Type B pancreatic cell (in vitro differentiated cells): ENCODE data around the gene ANKRD13D. TPM values are rescaled to one million over a fixed set of nuclear protein-coding genes. Genes with fewer than 3 reads are reported as not detected.
A peak's percentile ranks its signal among the peaks of the same experiment; 100 is the strongest.

Source experiments
- DNase-seq: peaks from one replicate; pipeline ENCODE4 v3.0.0; 2021; ENCODE audit warnings: mixed read lengths; ENCODE audit not compliant: unreplicated experiment; ENCODE audit errors: extremely low spot score
- H3K27ac Mint-ChIP-seq: 2 replicates; pipeline ENCODE4 v1.8.0; 2021; ENCODE audit warnings: mild to moderate bottlenecking, mixed read lengths
- H3K27me3 Mint-ChIP-seq: 2 replicates; pipeline ENCODE4 v1.8.0; 2021; ENCODE audit warnings: mixed read lengths
- H3K36me3 Mint-ChIP-seq: 2 replicates; pipeline ENCODE4 v1.8.0; 2021; ENCODE audit warnings: mixed read lengths
- H3K4me1 Mint-ChIP-seq: one replicate; pipeline ENCODE4 v1.8.0; 2021; ENCODE audit warnings: mixed read lengths; ENCODE audit not compliant: unreplicated experiment
- H3K4me3 Mint-ChIP-seq: 2 replicates; pipeline ENCODE4 v1.8.0; 2021; ENCODE audit warnings: mild to moderate bottlenecking, mixed read lengths
- H3K9me3 Mint-ChIP-seq: 2 replicates; pipeline ENCODE4 v1.8.0; 2021; ENCODE audit warnings: mixed read lengths
- total RNA-seq: library from RNA; stranded (reverse); gene quantifications from 2 replicates; pipeline ENCODE4 v1.2.1, GENCODE V29; 2021; ENCODE audit warnings: low replicate concordance
- TF ChIP-seq, protein P1 (sequence below): fragments of 200-600 bp; sonication (generic); conservative IDR thresholded peaks from 2 replicates; pipeline ENCODE4 v1.5.0; 2021; ENCODE audit warnings: antibody characterized with exemption, mild to moderate bottlenecking

ANKRD13D gene
- total RNA-seq, 1 donor from 2014 or later: 70.5 TPM

DNA sequence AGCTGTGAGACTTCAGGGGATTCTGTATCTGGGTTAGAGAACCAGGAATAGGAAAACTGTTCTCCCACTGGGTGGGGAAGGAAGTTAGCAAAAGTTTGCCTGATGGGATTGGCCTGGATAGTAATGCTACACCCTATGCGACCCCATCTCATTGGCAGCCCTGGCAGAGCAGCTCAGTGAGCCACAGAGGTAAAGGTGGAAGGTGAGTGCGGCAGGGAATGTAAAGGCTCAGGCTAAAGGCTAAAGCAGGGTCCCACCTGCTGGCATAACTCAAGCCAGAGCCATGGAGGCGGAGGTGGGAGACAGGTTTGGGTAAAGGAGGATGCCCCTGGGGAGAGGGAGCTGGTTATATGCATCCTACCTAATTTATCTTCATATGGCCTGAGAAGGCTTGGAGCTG is 32.9 kb downstream of the ANKRD13D start:
- Mint-ChIP-seq H3K27ac (no peak overlapping the region), H3K9me3 (no peaks in the 10 kb centered on the region), H3K4me1 (peaks cover 5% of the 10 kb centered on the region), H3K36me3 (peaks cover 3% of the 10 kb centered on the region), H3K27me3 (peaks cover 3% of the 10 kb centered on the region), H3K4me3 (no peak overlapping the region)
- TF ChIP-seq, protein P1, sequence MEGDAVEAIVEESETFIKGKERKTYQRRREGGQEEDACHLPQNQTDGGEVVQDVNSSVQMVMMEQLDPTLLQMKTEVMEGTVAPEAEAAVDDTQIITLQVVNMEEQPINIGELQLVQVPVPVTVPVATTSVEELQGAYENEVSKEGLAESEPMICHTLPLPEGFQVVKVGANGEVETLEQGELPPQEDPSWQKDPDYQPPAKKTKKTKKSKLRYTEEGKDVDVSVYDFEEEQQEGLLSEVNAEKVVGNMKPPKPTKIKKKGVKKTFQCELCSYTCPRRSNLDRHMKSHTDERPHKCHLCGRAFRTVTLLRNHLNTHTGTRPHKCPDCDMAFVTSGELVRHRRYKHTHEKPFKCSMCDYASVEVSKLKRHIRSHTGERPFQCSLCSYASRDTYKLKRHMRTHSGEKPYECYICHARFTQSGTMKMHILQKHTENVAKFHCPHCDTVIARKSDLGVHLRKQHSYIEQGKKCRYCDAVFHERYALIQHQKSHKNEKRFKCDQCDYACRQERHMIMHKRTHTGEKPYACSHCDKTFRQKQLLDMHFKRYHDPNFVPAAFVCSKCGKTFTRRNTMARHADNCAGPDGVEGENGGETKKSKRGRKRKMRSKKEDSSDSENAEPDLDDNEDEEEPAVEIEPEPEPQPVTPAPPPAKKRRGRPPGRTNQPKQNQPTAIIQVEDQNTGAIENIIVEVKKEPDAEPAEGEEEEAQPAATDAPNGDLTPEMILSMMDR: no peak
- no peak for DNase-seq

- TF ChIP-seq, protein P1: no peak
- DNase-seq: no peak
- Mint-ChIP-seq H3K27ac (no peak overlapping the region), H3K4me3 (no peak overlapping the region), H3K27me3 (peaks cover 2% of the 10 kb centered on the region), H3K9me3 (no peaks in the 10 kb centered on the region), H3K4me1 (peaks cover 2% of the 10 kb centered on the region), H3K36me3 (peaks cover 4% of the 10 kb centered on the region)
These were observed 34.4 kb downstream of the ANKRD13D start for GRCh38 chr11:67323526-67323925.

GRCh38 chr11:67332081-67332691 is 43.1 kb downstream of the ANKRD13D start:
- Mint-ChIP-seq H3K9me3 (no peaks in the 10 kb centered on the region), H3K27ac (peak overlapping the region; percentile 46), H3K27me3 (no peaks in the 10 kb centered on the region), H3K4me1 (no peaks in the 10 kb centered on the region), H3K36me3 (peaks cover 9% of the 10 kb centered on the region), H3K4me3 (no peak overlapping the region)
- no peak for DNase-seq
- TF ChIP-seq, protein P1: no peak

GRCh38 chr11:67337257-67337656 is 48.2 kb downstream of the ANKRD13D start:
- TF ChIP-seq, protein P1: no peak
- H3K4me3 Mint-ChIP-seq: no peak overlapping the region
- H3K36me3 Mint-ChIP-seq: peaks cover 5% of the 10 kb centered on the region

DNA sequence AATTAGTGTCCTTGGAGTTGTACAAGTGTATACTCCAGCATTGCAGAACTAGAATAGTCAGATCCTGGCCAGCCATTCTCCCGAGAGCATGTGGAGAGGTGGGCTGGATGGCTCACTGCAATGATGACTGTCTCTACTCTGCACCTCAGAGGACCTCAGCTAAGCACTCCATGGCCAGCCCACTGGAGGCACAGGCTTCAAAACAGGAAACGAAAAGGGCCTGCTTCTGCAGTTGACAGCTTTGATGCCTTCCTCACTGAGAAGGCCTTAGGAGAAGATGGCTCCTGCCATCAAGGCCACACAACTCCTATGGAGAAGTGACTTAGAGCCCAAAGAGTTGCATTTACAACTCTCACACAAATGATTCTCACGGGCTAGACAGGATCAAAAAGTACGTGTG is 55.2 kb downstream of the ANKRD13D start:
- no peak overlapping the region for H3K4me3 Mint-ChIP-seq
- no peak overlapping the region for H3K27ac Mint-ChIP-seq
- H3K27me3 Mint-ChIP-seq: no peaks in the 10 kb centered on the region
- peaks cover 16% of the 10 kb centered on the region for H3K4me1 Mint-ChIP-seq
- H3K36me3 Mint-ChIP-seq: no peaks in the 10 kb centered on the region
- TF ChIP-seq, protein P1: no peak
- H3K9me3 Mint-ChIP-seq: no peaks in the 10 kb centered on the region
- DNase-seq: no peak

More at GRCh38 chr11:67337257-67337656, 48.2 kb downstream of the ANKRD13D start:
- H3K4me1 Mint-ChIP-seq: no peaks in the 10 kb centered on the region
- no peak overlapping the region for H3K27ac Mint-ChIP-seq
- DNase-seq: no peak
- no peaks in the 10 kb centered on the region for H3K9me3 Mint-ChIP-seq
- H3K27me3 Mint-ChIP-seq: no peaks in the 10 kb centered on the region
